Liver (tissue), 3 donors: ENCODE data around the gene CFAP53.

ENCODE experiments used
- GABPA ChIP-seq, 2 donors: IDR thresholded peaks in 1 of 2; conservative IDR thresholded peaks in 1 of 2; 2 replicates each; pipeline ENCODE4 v1.6.1; 2016; ENCODE audit warnings: antibody characterized with exemption in 2 of 2, mild to moderate bottlenecking in 1 of 2, moderate library complexity in 1 of 2
- HNF4A ChIP-seq, 2 donors: conservative IDR thresholded peaks; 2 replicates each; pipeline ENCODE4 v1.6.1; 2016; ENCODE audit warnings: antibody characterized with exemption in 2 of 2, mild to moderate bottlenecking in 2 of 2
- JUND ChIP-seq, 2 donors: IDR thresholded peaks; 2 replicates each; pipeline ENCODE4 v1.6.1; 2016; ENCODE audit warnings: antibody characterized with exemption in 2 of 2
- NR2F2 ChIP-seq: IDR thresholded peaks from 2 replicates; pipeline ENCODE4 v1.6.1; 2016; ENCODE audit warnings: antibody characterized with exemption
- RAD21 ChIP-seq, 2 donors: IDR thresholded peaks; 2 replicates each; pipeline ENCODE4 v1.6.1; 2016; ENCODE audit warnings: antibody characterized with exemption in 2 of 2, mild to moderate bottlenecking in 2 of 2
- RXRA ChIP-seq, 2 donors: IDR thresholded peaks; 2 replicates each; pipeline ENCODE4 v1.6.1; 2017 to 2018; ENCODE audit warnings: antibody characterized with exemption in 2 of 2, mild to moderate bottlenecking in 1 of 2
- SP1 ChIP-seq: IDR thresholded peaks from 2 replicates; pipeline ENCODE4 v1.6.1; 2018; ENCODE audit warnings: antibody characterized with exemption, mild to moderate bottlenecking
- TAF1 ChIP-seq: conservative IDR thresholded peaks from 2 replicates; pipeline ENCODE4 v1.6.1; 2016; ENCODE audit warnings: antibody characterized with exemption, mild to moderate bottlenecking
- TF ChIP-seq, protein P1 (sequence below): fragments of 150-350 bp; IDR thresholded peaks from 2 replicates; pipeline ENCODE4 v1.5.1; 2017; ENCODE audit warnings: improper control_type of control experiment, low read depth, low read length; ENCODE audit not compliant: missing input control
- TF ChIP-seq, protein P2 (sequence below): IDR thresholded peaks from 2 replicates; pipeline ENCODE4 v1.6.1; 2016; ENCODE audit warnings: antibody characterized with exemption, mild to moderate bottlenecking
- TF ChIP-seq, protein P3 (sequence below): IDR thresholded peaks from 2 replicates; pipeline ENCODE4 v1.6.1; 2016; ENCODE audit warnings: antibody characterized with exemption
- TF ChIP-seq, protein P4 (sequence below): IDR thresholded peaks from 2 replicates; pipeline ENCODE4 v1.6.1; 2016; ENCODE audit warnings: antibody characterized with exemption
- donor health status: healthy.
- donor health status: healthy.

DNA sequence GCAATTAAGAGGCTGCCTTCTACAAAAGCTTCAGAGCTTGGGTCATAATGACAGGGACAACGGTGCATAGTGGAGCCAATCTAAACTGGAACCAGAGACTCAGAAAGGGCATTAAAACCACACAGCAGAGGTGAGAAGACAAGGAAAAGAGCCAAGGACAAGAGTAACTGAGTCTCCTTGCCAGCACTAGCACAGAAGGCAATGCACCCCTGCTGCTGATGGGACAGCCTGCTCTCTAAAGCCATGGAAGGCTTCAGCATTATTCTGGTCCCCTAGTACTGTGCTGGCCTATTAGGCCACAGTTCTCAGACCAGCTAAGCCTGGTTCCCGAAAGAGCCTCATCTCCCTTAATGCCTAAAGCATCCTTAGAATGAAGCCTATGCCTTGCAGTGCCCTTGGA is 86.8 kb downstream of the CFAP53 start:
- TF ChIP-seq, protein P1, sequence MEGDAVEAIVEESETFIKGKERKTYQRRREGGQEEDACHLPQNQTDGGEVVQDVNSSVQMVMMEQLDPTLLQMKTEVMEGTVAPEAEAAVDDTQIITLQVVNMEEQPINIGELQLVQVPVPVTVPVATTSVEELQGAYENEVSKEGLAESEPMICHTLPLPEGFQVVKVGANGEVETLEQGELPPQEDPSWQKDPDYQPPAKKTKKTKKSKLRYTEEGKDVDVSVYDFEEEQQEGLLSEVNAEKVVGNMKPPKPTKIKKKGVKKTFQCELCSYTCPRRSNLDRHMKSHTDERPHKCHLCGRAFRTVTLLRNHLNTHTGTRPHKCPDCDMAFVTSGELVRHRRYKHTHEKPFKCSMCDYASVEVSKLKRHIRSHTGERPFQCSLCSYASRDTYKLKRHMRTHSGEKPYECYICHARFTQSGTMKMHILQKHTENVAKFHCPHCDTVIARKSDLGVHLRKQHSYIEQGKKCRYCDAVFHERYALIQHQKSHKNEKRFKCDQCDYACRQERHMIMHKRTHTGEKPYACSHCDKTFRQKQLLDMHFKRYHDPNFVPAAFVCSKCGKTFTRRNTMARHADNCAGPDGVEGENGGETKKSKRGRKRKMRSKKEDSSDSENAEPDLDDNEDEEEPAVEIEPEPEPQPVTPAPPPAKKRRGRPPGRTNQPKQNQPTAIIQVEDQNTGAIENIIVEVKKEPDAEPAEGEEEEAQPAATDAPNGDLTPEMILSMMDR, result no peak
- TF ChIP-seq RAD21 (IDR thresholded peaks at IDR 0.05), result no peak
- no peak for TF ChIP-seq GABPA (IDR thresholded peaks at IDR 0.05 in 1 of 2, conservative IDR thresholded peaks at IDR 0.05 in 1 of 2)
- TF ChIP-seq JUND (IDR thresholded peaks at IDR 0.05), result no peak
- TF ChIP-seq, protein P2, sequence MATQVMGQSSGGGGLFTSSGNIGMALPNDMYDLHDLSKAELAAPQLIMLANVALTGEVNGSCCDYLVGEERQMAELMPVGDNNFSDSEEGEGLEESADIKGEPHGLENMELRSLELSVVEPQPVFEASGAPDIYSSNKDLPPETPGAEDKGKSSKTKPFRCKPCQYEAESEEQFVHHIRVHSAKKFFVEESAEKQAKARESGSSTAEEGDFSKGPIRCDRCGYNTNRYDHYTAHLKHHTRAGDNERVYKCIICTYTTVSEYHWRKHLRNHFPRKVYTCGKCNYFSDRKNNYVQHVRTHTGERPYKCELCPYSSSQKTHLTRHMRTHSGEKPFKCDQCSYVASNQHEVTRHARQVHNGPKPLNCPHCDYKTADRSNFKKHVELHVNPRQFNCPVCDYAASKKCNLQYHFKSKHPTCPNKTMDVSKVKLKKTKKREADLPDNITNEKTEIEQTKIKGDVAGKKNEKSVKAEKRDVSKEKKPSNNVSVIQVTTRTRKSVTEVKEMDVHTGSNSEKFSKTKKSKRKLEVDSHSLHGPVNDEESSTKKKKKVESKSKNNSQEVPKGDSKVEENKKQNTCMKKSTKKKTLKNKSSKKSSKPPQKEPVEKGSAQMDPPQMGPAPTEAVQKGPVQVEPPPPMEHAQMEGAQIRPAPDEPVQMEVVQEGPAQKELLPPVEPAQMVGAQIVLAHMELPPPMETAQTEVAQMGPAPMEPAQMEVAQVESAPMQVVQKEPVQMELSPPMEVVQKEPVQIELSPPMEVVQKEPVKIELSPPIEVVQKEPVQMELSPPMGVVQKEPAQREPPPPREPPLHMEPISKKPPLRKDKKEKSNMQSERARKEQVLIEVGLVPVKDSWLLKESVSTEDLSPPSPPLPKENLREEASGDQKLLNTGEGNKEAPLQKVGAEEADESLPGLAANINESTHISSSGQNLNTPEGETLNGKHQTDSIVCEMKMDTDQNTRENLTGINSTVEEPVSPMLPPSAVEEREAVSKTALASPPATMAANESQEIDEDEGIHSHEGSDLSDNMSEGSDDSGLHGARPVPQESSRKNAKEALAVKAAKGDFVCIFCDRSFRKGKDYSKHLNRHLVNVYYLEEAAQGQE, result no peak
- TF ChIP-seq RXRA (IDR thresholded peaks at IDR 0.05), result no peak
- no peak for TF ChIP-seq TAF1
- TF ChIP-seq NR2F2, result no peak
- TF ChIP-seq SP1, result no peak
- TF ChIP-seq, protein P3, sequence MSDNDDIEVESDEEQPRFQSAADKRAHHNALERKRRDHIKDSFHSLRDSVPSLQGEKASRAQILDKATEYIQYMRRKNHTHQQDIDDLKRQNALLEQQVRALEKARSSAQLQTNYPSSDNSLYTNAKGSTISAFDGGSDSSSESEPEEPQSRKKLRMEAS, result no peak
- TF ChIP-seq, protein P4, sequence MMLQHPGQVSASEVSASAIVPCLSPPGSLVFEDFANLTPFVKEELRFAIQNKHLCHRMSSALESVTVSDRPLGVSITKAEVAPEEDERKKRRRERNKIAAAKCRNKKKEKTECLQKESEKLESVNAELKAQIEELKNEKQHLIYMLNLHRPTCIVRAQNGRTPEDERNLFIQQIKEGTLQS, result no peak
- no peak for TF ChIP-seq HNF4A (conservative IDR thresholded peaks at IDR 0.05)
